GM23248 (cell line): ENCODE measurements around the gene ZNF57.

Experiments used
- EZH2 ChIP-seq: fragments of 200-600 bp; sonication (generic); IDR thresholded peaks from 2 replicates; pipeline ENCODE4 v1.6.1; 2018; ENCODE audit warnings: antibody characterized with exemption, mild to moderate bottlenecking; ENCODE audit not compliant: insufficient read depth, poor library complexity, severe bottlenecking
- EZH2phosphoT487 ChIP-seq: fragments of 200-600 bp; sonication (generic); IDR thresholded peaks from 2 replicates; pipeline ENCODE4 v1.6.1; 2018; ENCODE audit warnings: antibody characterized with exemption, moderate library complexity, mild to moderate bottlenecking, low read depth; ENCODE audit not compliant: insufficient read depth

DNA sequence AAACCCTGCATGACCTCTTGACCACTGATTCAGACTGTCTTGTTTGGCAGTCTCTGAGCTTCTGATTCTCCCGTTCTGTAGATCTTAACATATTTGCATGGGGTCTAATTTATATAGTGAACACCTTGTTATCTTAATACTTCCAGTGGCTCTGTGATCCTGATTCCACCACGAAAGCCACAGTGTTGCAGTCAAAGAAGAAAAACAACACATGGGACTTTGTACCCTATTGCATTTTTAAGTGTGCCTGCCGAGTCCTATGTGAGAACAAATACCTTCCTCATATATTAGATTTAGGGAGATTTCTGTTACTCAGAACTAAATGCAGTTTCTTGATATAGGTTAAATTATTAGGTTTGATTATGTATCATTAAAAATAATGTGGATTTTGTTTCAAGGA is 45.9 kb upstream of the ZNF57 start:
- TF ChIP-seq EZH2phosphoT487 (no peak), EZH2 (no peak)
